ENCODE measurements around the gene S1PR1.

DNA sequence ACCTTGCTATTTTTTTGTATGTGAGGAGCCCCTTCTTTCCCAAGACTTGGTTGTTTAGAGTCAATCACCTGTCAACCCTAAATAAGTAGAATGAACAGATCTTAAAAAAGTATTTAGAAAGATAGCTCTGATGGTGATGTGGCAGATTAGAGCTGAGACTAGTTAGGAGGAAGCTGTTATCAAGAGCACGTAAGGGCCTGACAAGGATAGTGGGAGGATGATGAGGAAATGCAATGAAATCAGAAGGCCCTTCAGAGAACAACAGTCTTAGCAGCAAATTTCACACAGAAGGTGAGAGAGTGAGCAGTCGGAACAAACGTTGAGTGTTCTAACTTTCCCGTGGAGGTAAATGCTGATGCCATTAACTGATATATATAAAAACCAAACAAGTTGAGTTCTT is 15.9 kb upstream of the S1PR1 start:
- TF ChIP-seq, protein P1, sequence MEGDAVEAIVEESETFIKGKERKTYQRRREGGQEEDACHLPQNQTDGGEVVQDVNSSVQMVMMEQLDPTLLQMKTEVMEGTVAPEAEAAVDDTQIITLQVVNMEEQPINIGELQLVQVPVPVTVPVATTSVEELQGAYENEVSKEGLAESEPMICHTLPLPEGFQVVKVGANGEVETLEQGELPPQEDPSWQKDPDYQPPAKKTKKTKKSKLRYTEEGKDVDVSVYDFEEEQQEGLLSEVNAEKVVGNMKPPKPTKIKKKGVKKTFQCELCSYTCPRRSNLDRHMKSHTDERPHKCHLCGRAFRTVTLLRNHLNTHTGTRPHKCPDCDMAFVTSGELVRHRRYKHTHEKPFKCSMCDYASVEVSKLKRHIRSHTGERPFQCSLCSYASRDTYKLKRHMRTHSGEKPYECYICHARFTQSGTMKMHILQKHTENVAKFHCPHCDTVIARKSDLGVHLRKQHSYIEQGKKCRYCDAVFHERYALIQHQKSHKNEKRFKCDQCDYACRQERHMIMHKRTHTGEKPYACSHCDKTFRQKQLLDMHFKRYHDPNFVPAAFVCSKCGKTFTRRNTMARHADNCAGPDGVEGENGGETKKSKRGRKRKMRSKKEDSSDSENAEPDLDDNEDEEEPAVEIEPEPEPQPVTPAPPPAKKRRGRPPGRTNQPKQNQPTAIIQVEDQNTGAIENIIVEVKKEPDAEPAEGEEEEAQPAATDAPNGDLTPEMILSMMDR (conservative IDR thresholded peaks at IDR 0.05; ENCODE audit: low read depth, low read length): no peak
- TF ChIP-seq EZH2 (IDR thresholded peaks at IDR 0.05; ENCODE audit: borderline replicate concordance, low read depth, low read length, poor library complexity, severe bottlenecking): no peak

Measured in A673 (cell line).